ENCODE results near the gene EIF4A3.
A peak's percentile ranks its signal among the peaks of the same experiment; 100 is the strongest.

The EIF4A3 gene

DNA sequence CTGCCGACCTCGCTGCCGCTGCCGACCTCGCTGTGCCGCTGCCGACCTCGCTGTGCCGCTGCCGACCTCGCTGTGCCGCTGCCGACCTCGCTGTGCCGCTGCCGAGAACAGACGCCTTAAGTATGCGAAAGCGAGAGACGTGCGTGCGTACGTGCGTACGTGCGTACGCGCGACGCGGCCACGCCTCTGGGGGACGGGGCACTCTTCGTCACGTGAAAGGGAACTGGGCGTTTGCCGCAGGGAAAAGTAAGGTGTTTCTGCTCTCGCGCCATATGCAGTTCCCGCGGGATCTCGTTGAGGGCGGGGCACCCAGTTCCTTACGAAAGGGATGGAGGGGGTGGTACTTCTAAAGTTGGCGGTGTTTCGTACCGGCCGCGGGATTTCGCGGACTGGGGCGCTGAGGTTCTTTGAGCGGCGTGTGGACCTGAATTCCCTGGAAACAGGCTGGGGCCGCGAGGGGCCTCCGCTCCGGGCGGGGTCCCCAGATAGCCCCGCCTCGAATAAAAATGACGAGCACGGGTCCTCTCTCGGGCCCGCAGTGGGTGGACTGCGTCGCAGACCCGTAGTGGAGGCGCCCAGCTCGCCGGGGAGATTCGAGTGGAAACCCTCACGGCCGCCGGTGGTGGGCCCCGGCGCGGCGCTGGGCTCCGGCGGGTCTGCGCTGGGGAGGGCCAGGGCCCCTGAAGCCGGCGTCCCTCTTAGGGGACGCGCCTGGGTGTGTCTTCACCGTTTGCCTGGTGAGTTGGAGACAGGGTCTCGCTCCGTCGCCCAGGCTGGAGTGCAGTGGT, at the start of gene EIF4A3:
Gene EIF4A3 (minus strand): TSS at position 94 of the 788 bp plus-strand sequence. CDS start 167 bp downstream, outside the sequence.
- peak; percentile 99 for DNase-seq

DNA sequence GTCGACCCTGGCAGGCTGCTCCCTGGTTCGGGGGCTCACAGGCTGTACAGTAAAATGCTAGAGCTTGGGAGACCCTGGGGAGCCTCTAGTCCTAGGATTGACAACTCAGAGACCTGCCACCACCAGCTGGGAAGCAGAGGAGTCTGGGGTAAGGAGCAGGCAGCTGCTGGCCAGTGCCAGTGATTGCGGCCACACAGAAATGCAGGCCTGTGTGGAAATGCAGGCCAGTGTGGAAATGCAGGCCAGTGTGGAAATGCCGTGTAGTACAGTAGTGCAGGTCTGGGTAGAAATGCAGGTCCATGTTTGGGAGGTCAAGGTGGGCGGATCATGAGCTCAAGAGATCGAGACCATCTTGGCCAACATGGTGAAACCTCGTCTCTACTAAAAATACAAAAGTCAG, 49.7 kb upstream of the EIF4A3 start:
- no peak for DNase-seq

DNA sequence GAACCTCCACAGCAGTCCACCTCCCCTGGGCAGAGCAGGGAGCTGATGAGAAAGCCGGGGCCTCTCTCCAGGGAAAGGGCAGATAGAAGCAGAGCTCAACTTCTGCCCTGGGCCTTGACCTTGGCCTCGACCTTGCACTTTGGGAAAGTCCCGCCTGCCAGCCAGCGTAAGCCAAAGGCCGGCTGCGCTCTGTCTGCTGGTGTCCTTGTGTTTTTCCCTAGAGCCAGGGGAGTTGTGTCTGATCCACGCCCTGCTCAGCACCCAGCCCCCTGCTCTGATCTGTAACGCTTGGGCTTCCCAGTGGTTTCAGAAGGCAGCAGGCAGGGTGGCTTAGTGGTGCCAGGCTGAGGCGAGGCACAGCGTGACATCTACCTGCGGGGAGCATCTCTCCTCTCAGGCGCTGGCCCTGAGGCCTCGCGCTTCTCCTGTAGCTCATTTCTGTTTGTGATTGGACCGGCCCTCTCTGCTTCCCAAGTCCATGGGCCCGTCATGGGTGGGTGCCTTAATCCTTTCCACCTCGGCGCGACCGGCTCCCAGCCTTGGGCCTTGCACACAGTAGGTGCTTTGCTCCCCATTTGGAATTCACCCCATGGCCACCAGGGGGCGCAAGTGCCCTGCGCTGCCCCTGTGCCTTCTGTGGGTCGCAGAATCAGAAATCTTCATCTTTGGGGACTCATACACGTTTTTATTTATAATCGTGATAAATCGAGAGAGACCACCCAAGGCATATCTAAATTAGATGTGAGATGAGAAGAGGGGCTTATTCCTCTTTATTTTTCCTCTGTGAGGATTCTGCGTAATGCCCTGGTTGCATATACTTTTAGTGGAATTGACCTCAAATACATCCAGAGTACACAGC, 49.0 kb upstream of the EIF4A3 start:
- peak; percentile 25 for DNase-seq

GRCh38 chr17:80195141-80195540, 48.2 kb upstream of the EIF4A3 start:
- no peak for DNase-seq

DNA sequence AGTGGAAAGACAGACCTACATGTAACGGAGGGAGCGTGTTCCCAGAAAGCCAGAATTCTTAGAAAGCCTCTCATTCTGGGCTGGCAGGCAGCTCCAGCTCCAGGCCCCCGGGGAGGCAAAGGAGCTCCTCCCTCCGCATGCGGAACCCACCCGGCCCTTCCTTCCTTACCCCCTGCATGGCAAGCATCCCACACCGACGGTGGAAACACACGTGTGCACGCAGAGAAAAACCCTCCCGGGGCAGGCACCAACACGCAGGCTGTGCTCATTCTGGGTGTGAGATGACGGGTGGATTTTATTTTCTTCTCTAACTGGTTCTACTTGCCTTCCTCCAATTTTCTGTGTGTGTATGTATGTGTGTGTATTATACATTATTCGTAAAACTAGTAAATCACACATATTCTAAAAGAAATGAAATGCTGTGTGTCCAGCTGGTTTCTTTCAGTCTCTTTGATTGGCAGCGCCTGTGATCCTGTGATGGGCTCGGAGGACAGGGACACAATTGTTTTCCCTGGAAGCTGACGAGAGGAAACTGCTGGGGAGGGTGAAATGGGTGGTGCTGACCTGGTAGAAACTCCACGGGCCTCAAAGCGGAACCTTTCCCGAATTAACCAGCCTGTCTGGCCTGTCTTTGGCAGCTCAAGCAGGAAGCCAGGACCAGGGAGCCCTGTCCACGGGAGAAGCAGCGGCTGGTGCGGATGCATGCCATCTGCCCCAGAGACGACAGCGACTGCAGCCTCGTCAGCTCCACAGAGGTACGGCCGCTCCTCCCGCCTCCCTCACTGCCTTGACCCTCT, 45.1 kb upstream of the EIF4A3 start:
- no peak for DNase-seq

GRCh38 chr17:80191192-80191591, 44.3 kb upstream of the EIF4A3 start:
- DNase-seq = no peak

DNA sequence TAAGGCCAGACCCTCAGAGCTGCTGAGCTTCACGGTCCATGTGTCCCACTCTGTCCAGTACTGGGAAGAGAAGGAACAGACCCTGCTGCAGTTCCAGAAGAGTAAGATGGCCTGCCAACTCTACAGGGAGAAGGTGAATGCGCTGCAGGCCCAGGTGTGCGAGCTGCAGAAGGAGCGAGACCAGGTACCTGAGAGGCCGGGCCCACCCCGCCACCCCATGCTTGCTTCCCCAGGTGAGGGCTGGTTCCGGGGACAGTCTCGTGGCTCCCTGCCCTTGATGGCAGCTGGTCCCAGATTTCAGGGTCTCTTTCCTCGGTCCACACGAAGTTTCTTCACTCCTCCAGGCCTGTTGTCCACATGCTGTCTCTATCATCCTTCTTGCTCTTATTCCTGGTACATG, 43.8 kb upstream of the EIF4A3 start:
- DNase-seq = no peak

DNA sequence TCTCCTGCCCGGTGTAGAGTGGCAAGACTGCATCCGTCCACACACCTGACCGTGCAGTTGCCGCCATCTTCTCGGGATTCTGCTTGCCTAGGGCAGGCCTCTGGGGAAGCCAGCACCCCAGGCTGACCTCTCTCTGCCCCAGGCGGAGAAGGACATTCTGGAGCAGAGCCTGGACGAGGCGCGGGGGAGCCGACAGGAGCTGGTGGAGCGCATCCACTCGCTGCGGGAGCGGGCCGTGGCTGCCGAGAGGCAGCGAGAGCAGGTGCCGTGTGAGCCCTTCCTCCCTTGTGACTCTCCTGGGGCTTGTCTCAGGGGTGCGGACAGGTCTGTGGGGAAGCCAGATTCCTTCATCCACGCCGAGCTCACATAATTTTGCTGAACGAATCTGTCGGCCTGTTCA, 42.7 kb upstream of the EIF4A3 start:
- no peak for DNase-seq

- DNase-seq = no peak
Observed at GRCh38 chr17:80187515-80187941, 40.6 kb upstream of the EIF4A3 start.

- DNase-seq = no peak
Observed at GRCh38 chr17:80187090-80187489, 40.2 kb upstream of the EIF4A3 start.

DNA sequence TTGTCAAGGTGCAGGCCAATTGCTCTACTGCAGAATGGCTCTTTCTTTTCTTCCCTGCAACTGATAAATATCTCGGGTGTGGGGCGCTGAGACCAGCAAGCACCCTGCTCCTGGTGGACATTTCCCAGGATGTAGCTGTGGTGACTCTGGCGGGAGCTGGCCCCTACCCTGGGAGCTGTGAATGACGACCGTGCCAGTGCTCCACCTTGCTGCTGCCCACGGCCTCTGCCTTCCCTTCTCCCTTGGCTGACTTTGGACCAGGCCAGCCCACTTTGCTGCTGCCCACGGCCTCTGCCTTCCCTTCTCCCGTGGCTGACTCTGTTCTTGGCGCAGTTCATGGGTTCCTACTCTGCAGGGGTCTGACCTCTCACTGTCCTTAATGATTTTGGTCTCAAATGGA, 39.0 kb upstream of the EIF4A3 start:
- no peak for DNase-seq

DNA sequence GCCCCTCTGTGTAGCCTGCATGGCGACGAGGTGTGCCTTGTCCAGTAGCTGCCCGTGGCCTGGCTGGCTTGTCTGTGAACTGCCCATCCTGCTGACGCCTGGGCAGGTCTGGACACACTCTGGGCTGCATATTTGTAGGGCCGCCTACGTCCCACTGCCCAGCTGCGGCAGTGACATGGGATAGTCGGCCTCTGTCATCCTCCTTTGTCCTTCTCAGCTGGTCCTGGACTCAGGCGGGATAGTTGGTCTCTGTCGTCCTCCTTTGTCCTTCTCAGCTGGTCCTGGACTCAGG, 37.4 kb upstream of the EIF4A3 start:
- no peak for DNase-seq

DNA sequence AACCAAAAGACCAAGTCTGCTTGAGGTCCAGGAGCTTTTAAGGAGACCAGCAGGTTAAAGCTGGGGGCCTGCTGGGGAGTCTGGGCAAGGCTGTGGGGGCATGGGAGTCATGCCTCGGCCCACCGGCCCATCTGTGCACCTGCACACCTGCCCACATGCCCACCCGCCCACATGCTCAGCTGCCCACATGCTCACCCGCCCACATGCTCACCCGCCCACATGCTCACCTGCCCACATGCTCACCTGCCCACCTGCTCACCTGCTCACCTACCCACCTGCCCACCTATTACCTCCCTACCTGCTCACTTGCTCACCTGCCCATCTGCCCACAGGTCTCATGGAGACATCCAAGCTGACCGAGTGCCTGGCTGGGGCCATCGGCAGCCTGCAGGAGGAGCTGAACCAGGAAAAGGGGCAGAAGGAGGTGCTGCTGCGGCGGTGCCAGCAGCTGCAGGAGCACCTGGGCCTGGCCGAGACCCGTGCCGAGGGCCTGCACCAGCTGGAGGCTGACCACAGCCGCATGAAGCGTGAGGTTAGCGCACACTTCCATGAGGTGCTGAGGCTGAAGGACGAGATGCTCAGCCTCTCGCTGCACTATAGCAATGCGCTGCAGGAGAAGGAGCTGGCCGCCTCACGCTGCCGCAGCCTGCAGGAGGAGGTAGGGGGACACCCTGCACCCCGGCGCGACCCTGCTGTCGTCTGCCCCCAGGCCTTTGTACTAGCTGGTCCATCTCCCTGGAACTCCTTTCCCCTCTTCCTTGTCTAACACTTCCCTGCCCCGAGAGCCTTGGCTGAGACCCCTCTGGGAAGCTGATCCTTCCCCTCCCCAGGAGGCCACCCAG, 36.9 kb upstream of the EIF4A3 start:
- DNase-seq = no peak

DNA sequence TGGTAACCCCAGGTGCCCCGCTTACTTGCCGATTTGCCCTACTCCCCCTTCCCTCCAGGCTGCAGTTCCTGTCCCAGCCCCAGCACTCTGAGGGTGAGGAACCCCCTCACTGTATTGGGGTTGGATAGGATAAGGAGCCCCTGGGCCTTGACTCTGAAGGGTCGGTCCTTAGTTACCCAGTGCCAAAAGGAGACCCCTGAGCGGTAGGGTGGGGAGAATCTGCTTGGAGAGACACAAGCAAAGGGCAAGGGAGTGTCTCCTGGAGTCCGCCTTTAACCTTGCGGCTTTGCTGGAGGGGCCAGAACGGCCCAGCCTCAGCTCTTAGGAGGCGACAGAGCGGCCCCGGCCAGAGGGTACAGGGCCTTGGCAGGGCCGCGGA, 35.9 kb upstream of the EIF4A3 start:
- no peak for DNase-seq

GRCh38 chr17:80182118-80182844, 35.4 kb upstream of the EIF4A3 start:
- no peak for DNase-seq

DNA sequence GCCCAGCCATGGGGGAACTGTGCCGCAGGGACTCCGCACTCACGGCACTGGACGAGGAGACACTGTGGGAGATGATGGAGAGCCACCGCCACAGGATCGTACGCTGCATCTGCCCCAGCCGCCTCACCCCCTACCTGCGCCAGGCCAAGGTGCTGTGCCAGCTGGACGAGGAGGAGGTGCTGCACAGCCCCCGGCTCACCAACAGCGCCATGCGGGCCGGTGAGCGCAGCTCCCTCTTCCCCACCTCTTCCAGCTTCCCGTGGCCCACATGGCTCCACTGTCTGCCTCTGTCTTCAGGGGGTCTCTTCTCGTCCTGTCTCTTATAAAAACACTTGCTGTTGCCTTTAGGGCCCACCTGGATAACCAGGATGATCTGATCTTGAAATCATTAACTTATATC, 34.5 kb upstream of the EIF4A3 start:
- DNase-seq = no peak

- no peak for DNase-seq
Observed at GRCh38 chr17:80180192-80180591, 33.3 kb upstream of the EIF4A3 start.

GRCh38 chr17:80177986-80178595, 31.2 kb upstream of the EIF4A3 start:
- DNase-seq = no peak

- DNase-seq = no peak
Observed at GRCh38 chr17:80176757-80177156, 29.8 kb upstream of the EIF4A3 start.

GRCh38 chr17:80173916-80174315, 27.0 kb upstream of the EIF4A3 start:
- no peak for DNase-seq

- DNase-seq = no peak
Observed at GRCh38 chr17:80173126-80173525, 26.2 kb upstream of the EIF4A3 start.

Measured in EL (cell line).